Natural killer cell treated with Interleukin-12 subunit alpha and Interleukin-12 subunit beta and Interleukin-15 and Interleukin-18, amount 100 ng/mL, for 72 hours (primary cell): ENCODE data around the gene MTMR4. TPM values are rescaled to one million over a fixed set of nuclear protein-coding genes. Genes with fewer than 3 reads are reported as not detected.
"Not testable (repeated sequence)": the region's sequence is repeated elsewhere in the genome, so short reads cannot be mapped to it uniquely, and the experiment has no call there.

Source experiments
- ATAC-seq, 2 donors: fragments of 150-1000 bp; cut with Tn5 transposase in 1 of 2; sonication (Bioruptor Pico), chemical (Tn5 transposase) in 1 of 2; 2 replicates each; pipeline ENCODE4 v1.10.0; 2021
- DNase-seq: peaks from one replicate; pipeline ENCODE4 v3.0.0; 2022; ENCODE audit warnings: low spot score
- H3K27ac Mint-ChIP-seq, 2 donors: 1 replicate in 1 of 2; 2 replicates in 1 of 2; pipeline ENCODE4 v1.8.0; 2022; ENCODE audit warnings: mixed read lengths in 2 of 2, mild to moderate bottlenecking in 1 of 2, moderate library complexity in 1 of 2
- H3K27me3 Mint-ChIP-seq, 2 donors: 1 replicate in 1 of 2; 2 replicates in 1 of 2; pipeline ENCODE4 v1.8.0; 2022; ENCODE audit warnings: mixed read lengths in 2 of 2
- H3K36me3 Mint-ChIP-seq: one replicate; pipeline ENCODE4 v1.8.0; 2022; ENCODE audit warnings: mixed read lengths
- H3K4me1 Mint-ChIP-seq, 2 donors: 1 replicate in 1 of 2; 2 replicates in 1 of 2; pipeline ENCODE4 v1.8.0; 2022; ENCODE audit warnings: low read depth in 2 of 2, mixed read lengths in 2 of 2, mild to moderate bottlenecking in 1 of 2
- H3K4me3 Mint-ChIP-seq: one replicate; pipeline ENCODE4 v1.8.0; 2022; ENCODE audit warnings: mixed read lengths
- H3K9me3 Mint-ChIP-seq: 2 replicates; pipeline ENCODE4 v1.8.0; 2022; ENCODE audit warnings: mixed read lengths
- total RNA-seq, 2 donors: library from RNA; stranded (reverse); gene quantifications; one replicate each; pipeline ENCODE4 v1.2.3, GENCODE V29; 2022

MTMR4 gene
- total RNA-seq = 100 to 1,000 TPM in 1 of 2 donors, 10 to 100 TPM in 1; 60.1 to 104 TPM

GRCh38 chr17:58513965-58514769 is at the start of gene MTMR4:
Gene MTMR4 (minus strand): TSS chr17:58514638. CDS start chr17:58514407, 231 bp downstream.
- ATAC-seq = peak; percentile 33 to 46
- Mint-ChIP-seq H3K4me3 (peak within 1 kb of the TSS; percentile 97), H3K36me3 (peaks cover 24% of the 10 kb centered on the region), H3K9me3 (no peaks in the 10 kb centered on the region), H3K4me1 (peaks cover 51% of the 10 kb centered on the region in 2 donors), H3K27ac (peak within 1 kb of the TSS; percentile 95 to 98), H3K27me3 (no peaks in the 10 kb centered on the region)
- DNase-seq = peak; percentile 90

DNA sequence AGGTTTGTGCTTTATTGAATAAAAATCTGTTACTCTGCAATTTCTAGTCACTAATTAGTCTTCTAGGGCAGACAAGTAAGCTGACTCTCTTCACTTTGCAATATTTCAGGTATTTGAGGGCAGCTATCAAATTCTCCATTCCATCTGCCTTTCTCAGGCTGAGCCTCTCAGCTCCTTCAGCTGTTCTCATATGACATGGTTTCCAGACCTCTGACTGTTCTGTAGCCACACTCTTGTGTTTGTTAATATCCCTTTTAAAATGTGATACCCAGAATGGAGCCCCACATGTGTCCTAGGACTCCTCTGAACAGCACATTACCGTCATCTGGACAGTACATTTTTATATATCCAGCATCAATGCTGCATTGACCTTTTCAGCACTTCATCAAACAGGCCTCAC is 46.1 kb upstream of the MTMR4 start:
- no peak for ATAC-seq
- Mint-ChIP-seq H3K4me1 (peaks cover 0 to 4% of the 10 kb centered on the region in 2 donors), H3K27ac (no peak overlapping the region), H3K9me3 (no peaks in the 10 kb centered on the region), H3K36me3 (no peaks in the 10 kb centered on the region), H3K4me3 (no peak overlapping the region), H3K27me3 (peaks cover 0 to 2% of the 10 kb centered on the region in 2 donors)
- no peak for DNase-seq

DNA sequence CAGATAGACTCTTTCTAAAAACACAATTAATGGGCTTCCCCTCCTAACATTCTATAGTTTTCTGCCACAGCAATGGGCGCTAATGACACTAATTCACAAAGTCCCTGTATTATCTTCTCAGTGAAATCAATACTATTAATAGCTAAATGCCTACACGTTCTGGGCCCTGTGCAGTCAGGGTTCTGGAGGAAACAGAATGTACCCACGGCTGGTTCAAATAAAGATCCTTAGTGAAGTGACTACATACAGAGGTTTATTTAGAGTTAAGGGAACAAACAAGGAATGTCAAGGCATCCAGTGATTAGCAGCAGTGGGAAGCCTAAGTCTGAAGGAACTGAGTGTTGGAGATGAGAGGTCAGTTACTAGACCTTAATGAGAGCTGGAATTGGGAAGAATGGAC is 43.5 kb upstream of the MTMR4 start:
- DNase-seq (no peak), ATAC-seq (no peak)
- Mint-ChIP-seq H3K4me1 (peaks cover 0 to 4% of the 10 kb centered on the region in 2 donors), H3K4me3 (no peak overlapping the region), H3K9me3 (no peaks in the 10 kb centered on the region), H3K36me3 (no peaks in the 10 kb centered on the region), H3K27ac (no peak overlapping the region), H3K27me3 (peaks cover 0 to 2% of the 10 kb centered on the region in 2 donors)

- no peaks in the 10 kb centered on the region for H3K36me3 Mint-ChIP-seq
- no peaks in the 10 kb centered on the region for H3K9me3 Mint-ChIP-seq
- ATAC-seq = no peak
- H3K4me1 Mint-ChIP-seq = peaks cover 0 to 4% of the 10 kb centered on the region in 2 donors
- peaks cover 4 to 5% of the 10 kb centered on the region in 2 donors for H3K27me3 Mint-ChIP-seq
- DNase-seq = no peak
- no peak overlapping the region for H3K27ac Mint-ChIP-seq
- H3K4me3 Mint-ChIP-seq = no peak overlapping the region
Observed at GRCh38 chr17:58556833-58557250, 42.4 kb upstream of the MTMR4 start.

DNA sequence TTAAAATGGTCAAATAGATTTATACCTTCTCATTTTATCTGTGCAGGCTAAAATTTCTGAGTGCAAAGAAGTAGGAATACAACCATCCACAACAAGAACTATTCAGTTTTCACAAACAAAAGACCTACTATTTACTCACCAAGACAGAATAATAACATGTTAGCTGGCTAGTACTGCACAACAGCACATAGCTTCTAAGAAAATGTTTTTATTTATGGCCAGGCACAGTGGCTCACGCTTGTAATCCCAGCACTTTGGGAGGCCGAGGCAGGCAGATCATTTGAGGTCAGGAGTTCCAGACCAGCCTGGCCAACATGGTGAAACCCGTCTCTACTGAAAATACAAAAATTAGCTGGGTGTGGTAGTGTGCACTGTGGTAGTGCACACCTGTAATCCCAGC is 40.7 kb upstream of the MTMR4 start:
- H3K4me3 Mint-ChIP-seq, H3K27me3 Mint-ChIP-seq, DNase-seq, H3K4me1 Mint-ChIP-seq, H3K9me3 Mint-ChIP-seq, ATAC-seq, H3K27ac Mint-ChIP-seq, H3K36me3 Mint-ChIP-seq: not testable (repeated sequence)

GRCh38 chr17:58541249-58541648 is 26.8 kb upstream of the MTMR4 start:
- H3K4me3 Mint-ChIP-seq = no peak overlapping the region
- no peak overlapping the region for H3K27ac Mint-ChIP-seq
- DNase-seq (no peak), ATAC-seq (no peak)
- no peaks in the 10 kb centered on the region for H3K9me3 Mint-ChIP-seq
- no peaks in the 10 kb centered on the region for H3K4me1 Mint-ChIP-seq
- peaks cover 0 to 2% of the 10 kb centered on the region in 2 donors for H3K27me3 Mint-ChIP-seq
- no peaks in the 10 kb centered on the region for H3K36me3 Mint-ChIP-seq

DNA sequence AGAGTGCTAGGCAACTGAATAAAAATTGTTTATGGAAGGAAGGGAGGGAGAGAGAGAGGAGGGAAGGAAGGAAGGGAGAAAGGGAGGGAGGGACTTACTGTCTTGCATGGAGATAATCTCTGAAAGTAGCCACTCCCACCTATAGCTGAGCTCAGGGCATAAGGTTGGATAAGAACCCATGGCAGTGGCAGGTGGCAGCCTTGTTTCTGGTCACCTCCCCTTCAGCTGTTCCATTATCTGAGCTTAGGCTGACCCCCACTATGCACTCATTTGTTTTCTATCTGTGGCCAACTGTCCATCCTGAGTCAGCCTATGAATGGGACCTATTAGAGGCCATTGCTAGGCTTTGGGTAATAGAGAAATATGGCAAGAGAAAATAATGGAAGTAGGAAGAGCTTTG is 25.3 kb upstream of the MTMR4 start:
- Mint-ChIP-seq H3K36me3 (no peaks in the 10 kb centered on the region), H3K4me3 (no peak overlapping the region), H3K4me1 (no peaks in the 10 kb centered on the region), H3K27me3 (peaks cover 8 to 9% of the 10 kb centered on the region in 2 donors), H3K27ac (no peak overlapping the region), H3K9me3 (no peaks in the 10 kb centered on the region)
- DNase-seq (no peak), ATAC-seq (no peak)

- no peak for DNase-seq
- Mint-ChIP-seq H3K4me1 (no peaks in the 10 kb centered on the region), H3K4me3 (no peak overlapping the region), H3K27me3 (peaks cover 8 to 9% of the 10 kb centered on the region in 2 donors), H3K9me3 (no peaks in the 10 kb centered on the region), H3K27ac (no peak overlapping the region), H3K36me3 (no peaks in the 10 kb centered on the region)
- ATAC-seq = no peak
Observed at GRCh38 chr17:58538811-58539409, 24.5 kb upstream of the MTMR4 start.

DNA sequence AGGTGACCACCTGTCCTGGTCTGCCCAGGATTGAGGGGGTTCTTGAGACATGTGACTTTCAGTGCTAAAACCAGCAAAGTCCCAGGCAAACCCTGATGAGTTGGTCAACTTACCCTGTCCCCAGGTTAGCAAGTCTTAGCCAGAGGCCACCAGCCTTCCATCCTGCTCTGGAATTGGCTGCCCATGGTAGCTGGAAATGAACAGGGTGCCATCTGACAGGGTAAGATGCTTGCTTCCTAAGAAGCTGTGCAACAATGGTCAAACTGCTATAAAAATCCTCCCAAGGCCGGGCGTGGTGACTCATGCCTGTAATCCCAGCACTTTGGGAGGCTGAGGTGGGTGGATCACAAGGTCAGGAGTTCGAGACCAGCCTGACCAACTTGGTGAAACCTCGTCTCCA is 22.8 kb upstream of the MTMR4 start:
- H3K4me3 Mint-ChIP-seq = no peak overlapping the region
- peaks cover 0 to 4% of the 10 kb centered on the region in 2 donors for H3K4me1 Mint-ChIP-seq
- no peak for ATAC-seq
- H3K9me3 Mint-ChIP-seq = no peaks in the 10 kb centered on the region
- peaks cover 14 to 17% of the 10 kb centered on the region in 2 donors for H3K27me3 Mint-ChIP-seq
- no peak overlapping the region for H3K27ac Mint-ChIP-seq
- H3K36me3 Mint-ChIP-seq = no peaks in the 10 kb centered on the region
- DNase-seq = no peak

GRCh38 chr17:58536542-58536941 is 22.1 kb upstream of the MTMR4 start:
- Mint-ChIP-seq H3K4me1 (peaks cover 0 to 6% of the 10 kb centered on the region in 2 donors), H3K9me3 (no peaks in the 10 kb centered on the region), H3K27ac (no peak overlapping the region), H3K36me3 (no peaks in the 10 kb centered on the region), H3K4me3 (no peak overlapping the region), H3K27me3 (peaks cover 14 to 17% of the 10 kb centered on the region in 2 donors)
- DNase-seq = no peak
- ATAC-seq = no peak

- DNase-seq (no peak), ATAC-seq (no peak)
- Mint-ChIP-seq H3K27ac (no peak overlapping the region), H3K27me3 (peaks cover 14 to 17% of the 10 kb centered on the region in 2 donors), H3K9me3 (no peaks in the 10 kb centered on the region), H3K4me3 (no peak overlapping the region), H3K4me1 (peaks cover 0 to 6% of the 10 kb centered on the region in 2 donors), H3K36me3 (no peaks in the 10 kb centered on the region)
Observed at GRCh38 chr17:58535431-58535830, 21.0 kb upstream of the MTMR4 start.

GRCh38 chr17:58534901-58535421 is 20.5 kb upstream of the MTMR4 start:
- Mint-ChIP-seq H3K27me3 (peaks cover 14 to 18% of the 10 kb centered on the region in 2 donors), H3K4me1 (peaks cover 0 to 6% of the 10 kb centered on the region in 2 donors), H3K4me3 (no peak overlapping the region), H3K9me3 (no peaks in the 10 kb centered on the region), H3K36me3 (no peaks in the 10 kb centered on the region), H3K27ac (no peak overlapping the region)
- DNase-seq = no peak
- no peak for ATAC-seq

- Mint-ChIP-seq H3K4me1 (peaks cover 0 to 6% of the 10 kb centered on the region in 2 donors), H3K36me3 (no peaks in the 10 kb centered on the region), H3K27ac (no peak overlapping the region), H3K9me3 (no peaks in the 10 kb centered on the region), H3K27me3 (peaks cover 19 to 25% of the 10 kb centered on the region in 2 donors), H3K4me3 (no peak overlapping the region)
- ATAC-seq (no peak), DNase-seq (no peak)
Observed at GRCh38 chr17:58534331-58534730, 19.9 kb upstream of the MTMR4 start.

GRCh38 chr17:58533616-58534188 is 19.3 kb upstream of the MTMR4 start:
- peaks cover 0 to 6% of the 10 kb centered on the region in 2 donors for H3K4me1 Mint-ChIP-seq
- ATAC-seq (no peak), DNase-seq (no peak)
- no peak overlapping the region for H3K27ac Mint-ChIP-seq
- peaks cover 19 to 25% of the 10 kb centered on the region in 2 donors for H3K27me3 Mint-ChIP-seq
- H3K36me3 Mint-ChIP-seq = no peaks in the 10 kb centered on the region
- H3K9me3 Mint-ChIP-seq = no peaks in the 10 kb centered on the region
- no peak overlapping the region for H3K4me3 Mint-ChIP-seq
